ENCODE data around the gene HACD3. TPM values are rescaled to one million over a fixed set of nuclear protein-coding genes. Genes with fewer than 3 reads are reported as not detected.

Gene HACD3
- total and polyA plus RNA-seq, 9 of the 15 experiments (the other 6 are each of a cell fraction or from before 2014, with no cell fraction given): 48.1 to 117 (median 72.8) TPM

DNA sequence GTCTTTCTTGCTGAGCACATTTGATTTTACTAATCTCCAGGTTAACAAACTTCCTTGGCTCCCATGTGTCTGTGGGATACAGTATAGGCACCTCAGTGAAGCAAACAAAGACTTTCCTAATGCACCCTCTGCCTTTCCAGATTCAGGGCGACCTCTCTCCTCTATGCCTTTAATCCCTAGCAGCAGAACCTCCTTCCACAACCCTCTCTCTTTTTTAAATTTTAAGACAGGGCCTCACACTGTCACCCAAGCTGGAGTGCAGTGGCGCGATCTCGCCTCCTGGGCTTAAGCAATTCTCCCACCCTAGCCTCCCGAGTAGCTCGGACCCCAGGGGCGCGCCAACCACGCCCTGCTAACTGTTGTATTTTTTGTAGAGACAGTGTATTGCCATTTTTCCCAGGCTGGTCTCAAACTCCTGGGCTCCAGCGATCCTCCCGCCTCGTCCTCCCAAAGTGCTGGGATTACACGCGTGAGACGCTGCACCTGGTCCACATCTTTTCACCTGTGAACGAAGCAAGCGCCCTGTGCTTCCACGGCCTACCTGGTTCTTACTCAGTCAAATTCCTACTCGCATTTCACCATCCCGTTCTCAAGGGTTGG lies 1.7 kb upstream of the HACD3 start (continued):
- TF ChIP-seq, protein P1, sequence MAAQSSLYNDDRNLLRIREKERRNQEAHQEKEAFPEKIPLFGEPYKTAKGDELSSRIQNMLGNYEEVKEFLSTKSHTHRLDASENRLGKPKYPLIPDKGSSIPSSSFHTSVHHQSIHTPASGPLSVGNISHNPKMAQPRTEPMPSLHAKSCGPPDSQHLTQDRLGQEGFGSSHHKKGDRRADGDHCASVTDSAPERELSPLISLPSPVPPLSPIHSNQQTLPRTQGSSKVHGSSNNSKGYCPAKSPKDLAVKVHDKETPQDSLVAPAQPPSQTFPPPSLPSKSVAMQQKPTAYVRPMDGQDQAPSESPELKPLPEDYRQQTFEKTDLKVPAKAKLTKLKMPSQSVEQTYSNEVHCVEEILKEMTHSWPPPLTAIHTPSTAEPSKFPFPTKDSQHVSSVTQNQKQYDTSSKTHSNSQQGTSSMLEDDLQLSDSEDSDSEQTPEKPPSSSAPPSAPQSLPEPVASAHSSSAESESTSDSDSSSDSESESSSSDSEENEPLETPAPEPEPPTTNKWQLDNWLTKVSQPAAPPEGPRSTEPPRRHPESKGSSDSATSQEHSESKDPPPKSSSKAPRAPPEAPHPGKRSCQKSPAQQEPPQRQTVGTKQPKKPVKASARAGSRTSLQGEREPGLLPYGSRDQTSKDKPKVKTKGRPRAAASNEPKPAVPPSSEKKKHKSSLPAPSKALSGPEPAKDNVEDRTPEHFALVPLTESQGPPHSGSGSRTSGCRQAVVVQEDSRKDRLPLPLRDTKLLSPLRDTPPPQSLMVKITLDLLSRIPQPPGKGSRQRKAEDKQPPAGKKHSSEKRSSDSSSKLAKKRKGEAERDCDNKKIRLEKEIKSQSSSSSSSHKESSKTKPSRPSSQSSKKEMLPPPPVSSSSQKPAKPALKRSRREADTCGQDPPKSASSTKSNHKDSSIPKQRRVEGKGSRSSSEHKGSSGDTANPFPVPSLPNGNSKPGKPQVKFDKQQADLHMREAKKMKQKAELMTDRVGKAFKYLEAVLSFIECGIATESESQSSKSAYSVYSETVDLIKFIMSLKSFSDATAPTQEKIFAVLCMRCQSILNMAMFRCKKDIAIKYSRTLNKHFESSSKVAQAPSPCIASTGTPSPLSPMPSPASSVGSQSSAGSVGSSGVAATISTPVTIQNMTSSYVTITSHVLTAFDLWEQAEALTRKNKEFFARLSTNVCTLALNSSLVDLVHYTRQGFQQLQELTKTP (IDR thresholded peaks at IDR 0.05; ENCODE audit: low read depth in 1 of 2, partially characterized antibody in 2 of 2): peak in 1 of 2 experiments; percentile 71
- TF ChIP-seq ZBTB7A (IDR thresholded peaks at IDR 0.05; ENCODE audit: borderline replicate concordance, control insufficient read depth, low read depth, low read length) (0 out of 2 replicates have a peak, but pooled peaks have one; percentile 37), RBM25 (IDR thresholded peaks at IDR 0.05; ENCODE audit: low read depth, low read length, severe bottlenecking) (no peak)
- TF ChIP-seq, protein P2, sequence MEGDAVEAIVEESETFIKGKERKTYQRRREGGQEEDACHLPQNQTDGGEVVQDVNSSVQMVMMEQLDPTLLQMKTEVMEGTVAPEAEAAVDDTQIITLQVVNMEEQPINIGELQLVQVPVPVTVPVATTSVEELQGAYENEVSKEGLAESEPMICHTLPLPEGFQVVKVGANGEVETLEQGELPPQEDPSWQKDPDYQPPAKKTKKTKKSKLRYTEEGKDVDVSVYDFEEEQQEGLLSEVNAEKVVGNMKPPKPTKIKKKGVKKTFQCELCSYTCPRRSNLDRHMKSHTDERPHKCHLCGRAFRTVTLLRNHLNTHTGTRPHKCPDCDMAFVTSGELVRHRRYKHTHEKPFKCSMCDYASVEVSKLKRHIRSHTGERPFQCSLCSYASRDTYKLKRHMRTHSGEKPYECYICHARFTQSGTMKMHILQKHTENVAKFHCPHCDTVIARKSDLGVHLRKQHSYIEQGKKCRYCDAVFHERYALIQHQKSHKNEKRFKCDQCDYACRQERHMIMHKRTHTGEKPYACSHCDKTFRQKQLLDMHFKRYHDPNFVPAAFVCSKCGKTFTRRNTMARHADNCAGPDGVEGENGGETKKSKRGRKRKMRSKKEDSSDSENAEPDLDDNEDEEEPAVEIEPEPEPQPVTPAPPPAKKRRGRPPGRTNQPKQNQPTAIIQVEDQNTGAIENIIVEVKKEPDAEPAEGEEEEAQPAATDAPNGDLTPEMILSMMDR (IDR thresholded peaks at IDR 0.05 in 2 of 3, conservative IDR thresholded peaks at IDR 0.05 in 1 of 3; ENCODE audit: insufficient read depth in 2 of 3, low read depth in 1 of 3, low read length in 3 of 3): 0 out of 6 replicates have a peak, but pooled peaks of 1 of the 3 experiments have one; percentile 10

All from K562 (cell line).